KMS-11 (cell line): ENCODE measurements around the gene COL20A1.

ENCODE experiments used
- H2AFZ ChIP-seq: fragments of 200-600 bp; sonication (generic); 2 replicates; pipeline ENCODE4 v1.6.1; 2016; ENCODE audit warnings: antibody characterized with exemption, mixed run types, low read depth
- H3K27ac ChIP-seq: fragments of 200-600 bp; sonication (generic); 2 replicates; pipeline ENCODE4 v1.6.1; 2016; ENCODE audit warnings: mild to moderate bottlenecking, mixed run types
- H3K27me3 ChIP-seq: fragments of 200-600 bp; sonication (generic); 2 replicates; pipeline ENCODE4 v1.6.1; 2017; ENCODE audit warnings: mild to moderate bottlenecking, low read depth, mixed run types, moderate library complexity; ENCODE audit not compliant: insufficient read depth
- H3K36me3 ChIP-seq: fragments of 200-600 bp; sonication (generic); 2 replicates; pipeline ENCODE4 v1.6.1; 2017; ENCODE audit warnings: mild to moderate bottlenecking, mixed run types; ENCODE audit not compliant: insufficient read depth
- H3K4me1 ChIP-seq: fragments of 200-600 bp; sonication (generic); 2 replicates; pipeline ENCODE4 v1.6.1; 2016; ENCODE audit warnings: mild to moderate bottlenecking, low read depth, mixed run types; ENCODE audit not compliant: poor library complexity, severe bottlenecking
- H3K4me2 ChIP-seq: fragments of 200-600 bp; sonication (generic); 2 replicates; pipeline ENCODE4 v1.7.0; 2016; ENCODE audit warnings: mild to moderate bottlenecking, mixed run types
- H3K4me3 ChIP-seq: fragments of 200-600 bp; sonication (generic); IDR thresholded peaks from 2 replicates; pipeline ENCODE4 v1.6.1; 2017; ENCODE audit warnings: low read depth, low read length, mixed read lengths; ENCODE audit not compliant: insufficient read depth
- H3K79me2 ChIP-seq: fragments of 200-600 bp; sonication (generic); 2 replicates; pipeline ENCODE4 v1.6.1; 2016; ENCODE audit warnings: low read depth, mixed run types; ENCODE audit not compliant: insufficient read depth
- H3K9ac ChIP-seq: fragments of 200-600 bp; sonication (generic); 2 replicates; pipeline ENCODE4 v1.6.1; 2016; ENCODE audit warnings: mild to moderate bottlenecking, mixed run types
- H4K20me1 ChIP-seq: fragments of 200-600 bp; sonication (generic); 2 replicates; pipeline ENCODE4 v1.6.1; 2016; ENCODE audit warnings: mild to moderate bottlenecking, mixed run types; ENCODE audit not compliant: insufficient read depth
- TF ChIP-seq, protein P1 (sequence below): fragments of 200-600 bp; sonication (generic); conservative IDR thresholded peaks from 2 replicates; pipeline ENCODE4 v1.6.1; 2017; ENCODE audit warnings: low read depth, mild to moderate bottlenecking, antibody characterized with exemption, low read length, moderate library complexity, mixed read lengths

Gene COL20A1

DNA sequence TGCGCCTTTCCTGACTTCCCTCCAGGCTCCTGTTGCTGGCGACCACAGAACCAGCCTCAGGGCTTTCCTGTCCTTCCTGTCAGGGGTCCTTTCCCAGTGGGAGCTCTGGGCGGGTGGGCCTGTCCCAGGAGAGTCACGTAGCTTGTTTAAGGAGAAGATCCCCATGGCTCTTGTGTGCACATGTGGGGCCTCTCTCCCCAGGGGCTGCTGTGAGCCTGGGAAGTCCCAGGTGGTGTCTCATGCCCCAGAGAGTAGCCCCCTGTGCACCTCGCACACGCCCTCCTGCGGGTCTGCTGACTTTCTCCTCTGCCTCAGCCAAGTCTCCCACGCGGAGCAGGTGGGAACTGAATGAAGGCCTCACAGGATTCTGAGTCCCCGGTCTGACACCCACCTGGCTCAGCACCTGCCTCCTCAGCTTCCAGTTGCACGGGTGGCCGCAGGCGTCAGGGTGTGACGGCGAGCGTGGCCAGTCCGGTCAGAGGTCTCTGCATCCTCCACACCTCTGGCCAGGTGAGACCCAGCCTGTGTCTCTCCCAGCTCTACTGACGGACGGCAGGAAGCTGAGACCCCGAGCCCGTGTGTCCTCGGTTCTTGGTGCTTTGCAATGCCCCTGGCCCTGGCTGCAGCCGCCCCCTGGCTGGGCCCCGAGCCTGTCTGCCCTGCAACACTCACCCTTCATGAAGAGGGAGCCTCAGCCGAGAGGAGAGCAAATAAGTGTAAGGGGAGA lies 33.1 kb upstream of the COL20A1 start:
- Histone ChIP-seq H3K79me2 (no peaks in the 10 kb centered on the region), H2AFZ (no peak overlapping the region), H3K9ac (no peak overlapping the region), H3K27ac (no peak overlapping the region), H3K4me1 (no peaks in the 10 kb centered on the region), H4K20me1 (no peaks in the 10 kb centered on the region), H3K36me3 (no peaks in the 10 kb centered on the region), H3K4me3 (no peak overlapping the region), H3K27me3 (peaks cover 100% of the 10 kb centered on the region), H3K4me2 (no peak overlapping the region)
- TF ChIP-seq, protein P1, sequence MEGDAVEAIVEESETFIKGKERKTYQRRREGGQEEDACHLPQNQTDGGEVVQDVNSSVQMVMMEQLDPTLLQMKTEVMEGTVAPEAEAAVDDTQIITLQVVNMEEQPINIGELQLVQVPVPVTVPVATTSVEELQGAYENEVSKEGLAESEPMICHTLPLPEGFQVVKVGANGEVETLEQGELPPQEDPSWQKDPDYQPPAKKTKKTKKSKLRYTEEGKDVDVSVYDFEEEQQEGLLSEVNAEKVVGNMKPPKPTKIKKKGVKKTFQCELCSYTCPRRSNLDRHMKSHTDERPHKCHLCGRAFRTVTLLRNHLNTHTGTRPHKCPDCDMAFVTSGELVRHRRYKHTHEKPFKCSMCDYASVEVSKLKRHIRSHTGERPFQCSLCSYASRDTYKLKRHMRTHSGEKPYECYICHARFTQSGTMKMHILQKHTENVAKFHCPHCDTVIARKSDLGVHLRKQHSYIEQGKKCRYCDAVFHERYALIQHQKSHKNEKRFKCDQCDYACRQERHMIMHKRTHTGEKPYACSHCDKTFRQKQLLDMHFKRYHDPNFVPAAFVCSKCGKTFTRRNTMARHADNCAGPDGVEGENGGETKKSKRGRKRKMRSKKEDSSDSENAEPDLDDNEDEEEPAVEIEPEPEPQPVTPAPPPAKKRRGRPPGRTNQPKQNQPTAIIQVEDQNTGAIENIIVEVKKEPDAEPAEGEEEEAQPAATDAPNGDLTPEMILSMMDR: no peak

DNA sequence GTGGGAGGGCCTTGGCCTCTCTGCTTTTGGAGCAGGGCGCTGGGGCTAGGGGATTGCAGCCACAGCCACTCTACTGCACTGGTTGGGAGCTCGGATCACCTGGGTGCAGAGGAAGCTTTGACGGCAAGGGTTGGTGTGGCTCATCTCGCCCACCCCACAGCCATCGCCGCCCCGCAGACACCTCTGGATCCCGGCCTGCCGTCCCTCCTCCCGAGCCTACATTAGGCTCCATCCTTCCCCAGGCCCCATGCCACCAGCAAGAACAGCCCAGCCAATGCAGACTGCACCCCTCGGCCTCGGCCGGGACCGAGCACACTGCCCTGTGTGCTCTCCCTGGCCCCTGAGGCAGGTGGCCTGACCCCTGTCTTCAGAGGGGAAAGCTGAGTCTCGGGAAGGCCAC lies 32.5 kb upstream of the COL20A1 start:
- Histone ChIP-seq H2AFZ (no peak overlapping the region), H3K27ac (no peak overlapping the region), H3K27me3 (peaks cover 100% of the 10 kb centered on the region), H3K9ac (no peak overlapping the region), H4K20me1 (no peaks in the 10 kb centered on the region), H3K36me3 (no peaks in the 10 kb centered on the region), H3K4me3 (no peak overlapping the region), H3K4me2 (no peak overlapping the region), H3K4me1 (no peaks in the 10 kb centered on the region), H3K79me2 (no peaks in the 10 kb centered on the region)
- TF ChIP-seq, protein P1: no peak

DNA sequence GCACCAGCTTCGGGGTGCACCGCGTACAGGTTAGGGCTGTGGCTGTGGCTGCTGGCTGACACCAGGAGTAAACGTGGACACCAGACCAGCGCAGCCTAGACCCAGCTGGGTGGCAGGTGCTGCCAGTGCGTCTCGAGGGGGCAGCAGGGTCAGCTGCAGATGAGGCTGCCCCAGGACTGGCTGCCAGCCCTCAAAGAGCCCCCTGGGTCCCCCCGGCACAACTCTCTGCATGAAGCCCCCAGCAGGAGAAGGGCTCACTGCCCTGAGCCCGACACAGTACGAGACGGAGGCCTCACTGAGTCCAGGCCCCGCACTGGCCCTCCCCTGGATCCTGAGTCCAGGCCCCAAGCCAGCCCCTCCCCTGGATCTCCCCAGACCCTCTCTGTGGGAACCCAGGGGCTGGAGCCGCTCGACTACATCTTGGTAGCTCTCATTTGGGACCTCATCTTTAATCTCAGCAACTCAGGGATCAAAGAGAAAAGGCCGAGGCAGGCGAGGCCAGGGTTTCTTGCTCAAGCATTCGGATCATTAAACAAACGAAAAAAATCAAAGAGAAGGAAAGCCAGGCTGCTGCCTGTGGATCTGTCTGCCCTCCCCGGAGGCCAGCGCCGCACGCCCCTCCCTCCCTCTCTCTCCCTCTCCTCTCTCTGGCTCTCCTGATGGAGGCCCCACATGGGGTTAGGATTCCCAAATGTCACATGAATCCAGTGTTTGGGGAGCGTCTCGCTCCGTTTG lies 31.8 kb upstream of the COL20A1 start:
- Histone ChIP-seq H3K79me2 (no peaks in the 10 kb centered on the region), H3K27ac (no peak overlapping the region), H3K4me3 (no peak overlapping the region), H3K27me3 (peaks cover 100% of the 10 kb centered on the region), H2AFZ (no peak overlapping the region), H4K20me1 (no peaks in the 10 kb centered on the region), H3K4me1 (no peaks in the 10 kb centered on the region), H3K9ac (no peak overlapping the region), H3K4me2 (no peak overlapping the region), H3K36me3 (no peaks in the 10 kb centered on the region)
- TF ChIP-seq, protein P1: no peak

DNA sequence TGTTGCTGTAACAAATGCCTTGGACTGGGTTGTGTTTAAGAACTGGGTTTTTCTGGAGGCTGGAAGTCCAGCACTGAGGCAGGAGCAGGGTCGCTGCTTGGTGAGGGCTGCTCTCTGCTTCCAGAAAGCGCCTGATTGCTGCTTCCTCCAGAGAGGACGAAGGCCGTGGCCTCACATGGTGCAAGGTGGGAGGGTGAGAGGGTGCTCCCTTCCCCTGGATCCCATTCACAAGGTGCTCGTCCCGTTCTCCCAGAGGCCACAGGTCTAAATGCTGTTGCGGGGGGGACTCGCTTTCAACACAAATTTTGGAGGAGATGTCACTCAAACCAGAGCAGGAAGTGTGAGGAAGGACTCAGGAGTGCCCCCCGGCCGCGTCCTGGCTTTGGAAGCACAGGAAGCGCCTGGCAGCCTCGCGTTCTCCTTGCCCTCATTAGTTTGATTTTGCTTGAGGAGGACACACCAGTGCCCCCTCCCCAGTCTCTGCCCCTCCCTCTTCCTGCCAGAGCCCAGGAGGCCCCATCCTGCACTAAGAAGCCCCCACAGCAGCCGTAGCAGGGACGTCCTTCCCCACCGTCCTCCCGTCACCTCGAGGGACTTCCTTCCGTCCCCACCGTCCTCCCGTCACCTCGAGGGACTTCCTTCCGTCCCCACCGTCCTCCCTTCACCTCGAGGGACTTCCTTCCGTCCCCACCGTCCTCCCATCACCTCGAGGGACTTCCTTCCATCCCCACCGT lies 31.0 kb upstream of the COL20A1 start:
- no peak overlapping the region for H3K27ac ChIP-seq
- H3K4me1 ChIP-seq: no peaks in the 10 kb centered on the region
- no peak overlapping the region for H3K4me3 ChIP-seq
- H3K4me2 ChIP-seq: no peak overlapping the region
- no peaks in the 10 kb centered on the region for H3K36me3 ChIP-seq
- H3K27me3 ChIP-seq: peaks cover 97% of the 10 kb centered on the region
- no peaks in the 10 kb centered on the region for H4K20me1 ChIP-seq
- H2AFZ ChIP-seq: no peak overlapping the region
- no peak overlapping the region for H3K9ac ChIP-seq
- TF ChIP-seq, protein P1: no peak
- H3K79me2 ChIP-seq: no peaks in the 10 kb centered on the region
